GM23338 (cell line): ENCODE data around the gene MAST4. TPM values are rescaled to one million over a fixed set of nuclear protein-coding genes. Genes with fewer than 3 reads are reported as not detected.
A peak's percentile ranks its signal among the peaks of the same experiment; 100 is the strongest.

ENCODE experiments used
- ATAC-seq: fragments of 200-7000 bp; cut with Tn5 transposase; 3 replicates; pipeline ENCODE4 v1.9.1; 2020
- DNase-seq: peaks from one replicate; pipeline ENCODE4 v3.0.0-alpha.2; 2015; ENCODE audit warnings: low spot score
- H2AFZ ChIP-seq: fragments of 200-600 bp; sonication (generic); 2 replicates; pipeline ENCODE4 v1.8.0; 2016; ENCODE audit warnings: antibody characterized with exemption, mild to moderate bottlenecking, moderate library complexity
- H3F3A ChIP-seq: fragments of 200-600 bp; sonication (generic); replicated peaks from 2 replicates; pipeline ENCODE4 v1.8.0; 2017; ENCODE audit warnings: antibody characterized with exemption, mixed run types, low read depth
- H3K27ac ChIP-seq: fragments of 200-600 bp; sonication (generic); 2 replicates; pipeline ENCODE4 v1.6.1; 2016; ENCODE audit warnings: low read depth
- H3K27me3 ChIP-seq: fragments of 200-600 bp; sonication (generic); 2 replicates; pipeline ENCODE4 v1.8.0; 2016; ENCODE audit warnings: mild to moderate bottlenecking, mixed run types, moderate library complexity; ENCODE audit not compliant: insufficient read depth
- H3K36me3 ChIP-seq: fragments of 200-600 bp; sonication (generic); 2 replicates; pipeline ENCODE4 v1.8.0; 2016; ENCODE audit warnings: mild to moderate bottlenecking; ENCODE audit not compliant: insufficient read depth
- H3K4me1 ChIP-seq: fragments of 200-600 bp; sonication (generic); 2 replicates; pipeline ENCODE4 v1.8.0; 2016; ENCODE audit warnings: mild to moderate bottlenecking, moderate library complexity; ENCODE audit not compliant: insufficient read depth
- H3K4me2 ChIP-seq: fragments of 200-600 bp; sonication (generic); 2 replicates; pipeline ENCODE4 v1.7.1; 2017; ENCODE audit warnings: mixed run types
- H3K4me3 ChIP-seq: fragments of 200-600 bp; sonication (generic); 2 replicates; pipeline ENCODE4 v1.6.1; 2016; ENCODE audit warnings: mixed run types
- H3K79me2 ChIP-seq: fragments of 200-600 bp; sonication (generic); replicated peaks from 2 replicates; pipeline ENCODE4 v1.8.0; 2017; ENCODE audit warnings: mild to moderate bottlenecking; ENCODE audit not compliant: insufficient read depth
- H3K9me2 ChIP-seq: fragments of 200-600 bp; sonication (generic); 2 replicates; pipeline ENCODE4 v1.8.0; 2017; ENCODE audit not compliant: insufficient read depth
- H4K20me1 ChIP-seq: fragments of 200-600 bp; sonication (generic); replicated peaks from 2 replicates; pipeline ENCODE4 v1.8.0; 2017; ENCODE audit warnings: mild to moderate bottlenecking; ENCODE audit not compliant: insufficient read depth
- H3K27ac Mint-ChIP-seq: 2 replicates; pipeline ENCODE4 v1.8.0; 2020; ENCODE audit warnings: inconsistent platforms, mild to moderate bottlenecking, moderate library complexity, mixed read lengths
- H3K27me3 Mint-ChIP-seq: 3 replicates; pipeline ENCODE4 v1.8.0; 2022; ENCODE audit warnings: low read depth, mild to moderate bottlenecking, moderate library complexity, mixed read lengths, inconsistent platforms; ENCODE audit not compliant: insufficient read depth, poor library complexity
- H3K36me3 Mint-ChIP-seq: 3 replicates; pipeline ENCODE4 v1.8.0; 2021; ENCODE audit warnings: low read depth, mild to moderate bottlenecking, inconsistent platforms, moderate library complexity, mixed read lengths
- H3K4me1 Mint-ChIP-seq: 3 replicates; pipeline ENCODE4 v1.8.0; 2020; ENCODE audit warnings: mild to moderate bottlenecking, inconsistent platforms, mixed read lengths
- H3K4me3 Mint-ChIP-seq: 3 replicates; pipeline ENCODE4 v1.8.0; 2021; ENCODE audit warnings: moderate library complexity, mild to moderate bottlenecking, inconsistent platforms, mixed read lengths
- H3K9me3 Mint-ChIP-seq: 3 replicates; pipeline ENCODE4 v1.8.0; 2020; ENCODE audit warnings: moderate library complexity, mild to moderate bottlenecking, inconsistent platforms, mixed read lengths
- CREB1 ChIP-seq: fragments of 250-450 bp; sonication (Bioruptor Pico); IDR thresholded peaks from 2 replicates; pipeline ENCODE4 v1.5.0; 2020; ENCODE audit warnings: low read depth, mild to moderate bottlenecking, moderate library complexity
- CTCF ChIP-seq, 2 experiments: fragments of 200-600 bp in 1 of 2; sonication (generic) in 1 of 2; conservative IDR thresholded peaks; 2 replicates each; pipeline versions ENCODE4 v1.5.1 to v1.6.1; 2016 to 2017; ENCODE audit warnings: antibody characterized with exemption in 2 of 2, low read depth in 2 of 2, mild to moderate bottlenecking in 2 of 2, moderate library complexity in 1 of 2
- ETS1 ChIP-seq: IDR thresholded peaks from 2 replicates; pipeline ENCODE4 v1.6.1; 2016; ENCODE audit warnings: antibody characterized with exemption
- EZH2 ChIP-seq: fragments of 200-600 bp; sonication (generic); IDR thresholded peaks from one replicate; pipeline ENCODE4 v1.8.0; 2017; ENCODE audit warnings: antibody characterized with exemption, mild to moderate bottlenecking, low read depth; ENCODE audit not compliant: unreplicated experiment
- EZH2phosphoT487 ChIP-seq: fragments of 200-600 bp; sonication (generic); IDR thresholded peaks from one replicate; pipeline ENCODE4 v1.8.1; 2018; ENCODE audit warnings: antibody characterized with exemption; ENCODE audit not compliant: unreplicated experiment
- JUNB ChIP-seq: IDR thresholded peaks from one replicate; pipeline ENCODE4 v1.6.1; 2016; ENCODE audit warnings: antibody characterized with exemption; ENCODE audit not compliant: unreplicated experiment
- NANOG ChIP-seq: IDR thresholded peaks from 2 replicates; pipeline ENCODE4 v1.6.1; 2016; ENCODE audit warnings: antibody characterized with exemption, borderline replicate concordance
- POLR2AphosphoS5 ChIP-seq: IDR thresholded peaks from 2 replicates; pipeline ENCODE4 v1.6.1; 2016; ENCODE audit warnings: antibody characterized with exemption, low read depth
- REST ChIP-seq: IDR thresholded peaks from one replicate; pipeline ENCODE4 v1.6.1; 2018; ENCODE audit warnings: antibody characterized with exemption; ENCODE audit not compliant: unreplicated experiment
- STAT1 ChIP-seq: IDR thresholded peaks from one replicate; pipeline ENCODE4 v1.6.1; 2016; ENCODE audit warnings: antibody characterized with exemption; ENCODE audit not compliant: unreplicated experiment
- ZNF114 ChIP-seq: fragments of 250-450 bp; sonication (Bioruptor Pico); IDR thresholded peaks from 2 replicates; pipeline ENCODE4 v1.5.0; 2020; ENCODE audit warnings: mild to moderate bottlenecking, moderate library complexity
- ZNF331 ChIP-seq: fragments of 250-450 bp; sonication (Bioruptor Pico); IDR thresholded peaks from 2 replicates; pipeline ENCODE4 v1.5.0; 2020; ENCODE audit warnings: low read depth, mild to moderate bottlenecking, moderate library complexity
- polyA plus RNA-seq: library from polyadenylated mRNA; unstranded; fragments of >200 nt; fragmentation: Nextera tagmentation; extraction: Ambion mirVana; gene quantifications from 2 replicates; pipeline ENCODE4 v1.2.1, GENCODE V29; 2016
- total RNA-seq: library from RNA; depleted of rRNA; stranded (reverse); fragments of >200 nt; shearing (Covaris generic); gene quantifications from 2 replicates; pipeline ENCODE4 v1.2.3, GENCODE V29; 2014

The MAST4 gene
- total and polyA plus RNA-seq, 2 experiments from 2014 or later, result 3.6 to 8.5 TPM

GRCh38 chr5:66861402-66861801 is 265.2 kb downstream of the MAST4 start:
- H3K4me2 ChIP-seq, result no peak overlapping the region
- H3K36me3 Mint-ChIP-seq, result no peaks in the 10 kb centered on the region
- DNase-seq, result no peak
- no peaks in the 10 kb centered on the region for H3K36me3 ChIP-seq
- H3K4me3 Mint-ChIP-seq, result no peak overlapping the region
- no peaks in the 10 kb centered on the region for H3K9me3 Mint-ChIP-seq
- H3K27me3 Mint-ChIP-seq, result no peaks in the 10 kb centered on the region
- H3K9me2 ChIP-seq, result no peaks in the 10 kb centered on the region
- H4K20me1 ChIP-seq, result no peaks in the 10 kb centered on the region
- no peaks in the 10 kb centered on the region for H3F3A ChIP-seq
- no peak overlapping the region for H2AFZ ChIP-seq
- no peak overlapping the region for H3K4me3 ChIP-seq
- no peaks in the 10 kb centered on the region for H3K79me2 ChIP-seq
- H3K27ac ChIP-seq, result no peak overlapping the region
- H3K4me1 ChIP-seq, result peaks cover 21% of the 10 kb centered on the region
- no peak for ATAC-seq
- TF ChIP-seq ZNF114 (CRISPR knock-in tag) (no peak), CTCF (conservative IDR thresholded peaks at IDR 0.05; ENCODE audit: low read depth in 2 of 2) (0 out of 4 replicates have a peak, but pooled peaks of 1 of the 2 experiments have one; percentile 12)
- H3K27ac Mint-ChIP-seq, result no peak overlapping the region
- no peaks in the 10 kb centered on the region for H3K27me3 ChIP-seq
- H3K4me1 Mint-ChIP-seq, result peaks cover 30% of the 10 kb centered on the region

GRCh38 chr5:66862020-66862419 is 265.8 kb downstream of the MAST4 start:
- no peak overlapping the region for H3K27ac ChIP-seq
- Mint-ChIP-seq H3K9me3 (no peaks in the 10 kb centered on the region), H3K36me3 (no peaks in the 10 kb centered on the region), H3K4me1 (peaks cover 30% of the 10 kb centered on the region), H3K27me3 (no peaks in the 10 kb centered on the region), H3K4me3 (no peak overlapping the region), H3K27ac (no peak overlapping the region)
- H3K4me2 ChIP-seq, result no peak overlapping the region
- H3K4me1 ChIP-seq, result peaks cover 22% of the 10 kb centered on the region
- H3F3A ChIP-seq, result no peaks in the 10 kb centered on the region
- no peak overlapping the region for H2AFZ ChIP-seq
- H4K20me1 ChIP-seq, result no peaks in the 10 kb centered on the region
- H3K9me2 ChIP-seq, result no peaks in the 10 kb centered on the region
- ATAC-seq (no peak), DNase-seq (no peak)
- no peaks in the 10 kb centered on the region for H3K79me2 ChIP-seq
- no peaks in the 10 kb centered on the region for H3K36me3 ChIP-seq
- H3K4me3 ChIP-seq, result no peak overlapping the region
- no peaks in the 10 kb centered on the region for H3K27me3 ChIP-seq
- TF ChIP-seq EZH2 (no peak), ETS1 (no peak), ZNF331 (no peak), CTCF (conservative IDR thresholded peaks at IDR 0.05; ENCODE audit: low read depth in 2 of 2) (no peak), REST (no peak), NANOG (no peak), EZH2phosphoT487 (no peak), CREB1 (CRISPR knock-in tag) (no peak), ZNF114 (CRISPR knock-in tag) (no peak), JUNB (no peak), STAT1 (no peak), POLR2AphosphoS5 (no peak)
